ENCODE measurements around the gene ARL8A. TPM values are rescaled to one million over a fixed set of nuclear protein-coding genes. Genes with fewer than 3 reads are reported as not detected.

Gene ARL8A
- total and polyA plus RNA-seq, 4 donors, result 21.8 to 87.7 (median 49.3) TPM

- 50 to 52% methylated on average over 5 of the region's 5 CpGs for WGBS, 2 donors
- ATAC-seq (ENCODE audit: low FRiP score), result no peak
- H3K4me3 ChIP-seq (ENCODE audit: low read length in 2 of 2), result no peak overlapping the region
- no peaks in the 10 kb centered on the region for H3K27me3 ChIP-seq (ENCODE audit: control insufficient read depth in 1 of 2, insufficient read depth in 2 of 2, low read length in 1 of 2)
- DNase-seq, result no peak
- H3K4me1 ChIP-seq (ENCODE audit: control insufficient read depth in 1 of 2, insufficient read depth in 2 of 2, low read length in 2 of 2), result no peaks in the 10 kb centered on the region
- H3K36me3 ChIP-seq (ENCODE audit: control insufficient read depth in 1 of 2, insufficient read depth in 2 of 2, low read length in 1 of 2), result no peaks in the 10 kb centered on the region
- intact Hi-C loops (cut with DNase I), result loop anchor here in 1 of 2 donors (5.0 kb wide), 1 partner anchor 60 kb away; no protein-coding TSS in a partner anchor
- no peaks in the 10 kb centered on the region for H3K9me3 ChIP-seq (ENCODE audit: control insufficient read depth, low read length)
- H3K27ac ChIP-seq (ENCODE audit: low read depth in 1 of 2, low read length in 2 of 2), result no peak overlapping the region
Observed at GRCh38 chr1:202107321-202107761, 37.2 kb downstream of the ARL8A start.

GRCh38 chr1:202106340-202107254 is 37.9 kb downstream of the ARL8A start:
- Histone ChIP-seq H3K27me3 (ENCODE audit: control insufficient read depth in 1 of 2, insufficient read depth in 2 of 2, low read length in 1 of 2) (no peaks in the 10 kb centered on the region), H3K27ac (ENCODE audit: low read depth in 1 of 2, low read length in 2 of 2) (no peak overlapping the region), H3K4me1 (ENCODE audit: control insufficient read depth in 1 of 2, insufficient read depth in 2 of 2, low read length in 2 of 2) (no peaks in the 10 kb centered on the region), H3K4me3 (ENCODE audit: low read length in 2 of 2) (no peak overlapping the region), H3K9me3 (ENCODE audit: control insufficient read depth, low read length) (no peaks in the 10 kb centered on the region), H3K36me3 (ENCODE audit: control insufficient read depth in 1 of 2, insufficient read depth in 2 of 2, low read length in 1 of 2) (no peaks in the 10 kb centered on the region)
- intact Hi-C loops (cut with DNase I), result loop anchor here in 1 of 2 donors (5.0 kb wide), 1 partner anchor 59 kb away; no protein-coding TSS in a partner anchor
- no peak for DNase-seq
- peak; percentile 43 for ATAC-seq (ENCODE audit: low FRiP score)
- 84 to 85% methylated on average over 10 of the region's 10 CpGs for whole genome bisulfite sequencing, 2 donors

DNA sequence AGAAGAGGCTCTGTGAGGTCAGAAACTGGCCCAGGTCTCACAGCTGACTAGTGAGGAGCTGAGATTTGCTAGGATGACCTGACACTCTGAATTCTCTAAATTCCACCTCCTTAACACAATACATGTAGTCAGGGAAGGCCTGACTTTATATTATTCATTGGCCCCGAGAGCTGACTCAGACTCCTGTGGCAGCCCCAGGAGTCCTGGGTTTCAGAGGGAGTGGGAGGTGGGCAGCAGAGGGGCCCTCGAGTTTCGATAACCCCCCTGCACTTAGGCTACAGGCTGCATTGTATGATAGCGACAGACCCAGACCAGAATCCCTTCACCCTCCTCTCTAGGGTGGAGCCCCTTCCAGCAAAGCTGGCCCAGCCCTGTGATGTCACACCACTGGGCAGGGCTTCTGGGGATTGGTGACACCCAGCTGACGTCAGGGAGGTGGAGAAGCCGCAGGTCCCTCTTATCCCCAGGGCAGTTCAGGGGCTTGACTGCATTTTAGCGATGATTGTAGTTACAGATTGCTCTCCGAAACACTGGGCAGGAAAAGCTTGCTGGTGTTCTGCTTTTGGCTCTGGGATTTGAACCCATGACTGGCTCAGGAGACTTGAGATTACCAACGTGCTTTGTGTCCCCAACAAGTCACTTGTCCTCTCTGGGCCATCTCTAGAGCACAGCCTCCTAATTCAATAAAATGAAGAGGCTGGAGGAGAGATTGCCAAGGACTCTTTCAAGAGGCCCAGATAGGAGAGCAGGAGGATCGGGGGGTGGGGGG is 38.8 kb downstream of the ARL8A start:
- no peaks in the 10 kb centered on the region for H3K27me3 ChIP-seq (ENCODE audit: control insufficient read depth in 1 of 2, insufficient read depth in 2 of 2, low read length in 1 of 2)
- H3K4me3 ChIP-seq (ENCODE audit: low read length in 2 of 2), result no peak overlapping the region
- 75 to 79% methylated on average over 10 of the region's 10 CpGs for WGBS, 2 donors
- ATAC-seq (ENCODE audit: low FRiP score) (no peak), DNase-seq (no peak)
- intact Hi-C loops (cut with DNase I), result loop anchor here in 1 of 2 donors (5.0 kb wide), 1 partner anchor 58 kb away; no protein-coding TSS in a partner anchor
- H3K27ac ChIP-seq (ENCODE audit: low read depth in 1 of 2, low read length in 2 of 2), result no peak overlapping the region
- H3K36me3 ChIP-seq (ENCODE audit: control insufficient read depth in 1 of 2, insufficient read depth in 2 of 2, low read length in 1 of 2), result no peaks in the 10 kb centered on the region
- no peaks in the 10 kb centered on the region for H3K4me1 ChIP-seq (ENCODE audit: control insufficient read depth in 1 of 2, insufficient read depth in 2 of 2, low read length in 2 of 2)
- H3K9me3 ChIP-seq (ENCODE audit: control insufficient read depth, low read length), result no peaks in the 10 kb centered on the region

- H3K27ac ChIP-seq (ENCODE audit: low read depth in 1 of 2, low read length in 2 of 2), result no peak overlapping the region
- ATAC-seq (ENCODE audit: low FRiP score) (no peak), DNase-seq (no peak)
- no peak overlapping the region for H3K4me3 ChIP-seq (ENCODE audit: low read length in 2 of 2)
- H3K27me3 ChIP-seq (ENCODE audit: control insufficient read depth in 1 of 2, insufficient read depth in 2 of 2, low read length in 1 of 2), result no peaks in the 10 kb centered on the region
- 93 to 94% methylated on average over 10 of the region's 10 CpGs for WGBS, 2 donors
- intact Hi-C loops (cut with DNase I), result no loop called here
- H3K4me1 ChIP-seq (ENCODE audit: control insufficient read depth in 1 of 2, insufficient read depth in 2 of 2, low read length in 2 of 2), result no peaks in the 10 kb centered on the region
- H3K9me3 ChIP-seq (ENCODE audit: control insufficient read depth, low read length), result no peaks in the 10 kb centered on the region
- no peaks in the 10 kb centered on the region for H3K36me3 ChIP-seq (ENCODE audit: control insufficient read depth in 1 of 2, insufficient read depth in 2 of 2, low read length in 1 of 2)
Observed at GRCh38 chr1:202104073-202104472, 40.5 kb downstream of the ARL8A start.

GRCh38 chr1:202101184-202101583 is 43.4 kb downstream of the ARL8A start:
- H3K27me3 ChIP-seq (ENCODE audit: control insufficient read depth in 1 of 2, insufficient read depth in 2 of 2, low read length in 1 of 2), result no peaks in the 10 kb centered on the region
- no peaks in the 10 kb centered on the region for H3K36me3 ChIP-seq (ENCODE audit: control insufficient read depth in 1 of 2, insufficient read depth in 2 of 2, low read length in 1 of 2)
- DNase-seq (no peak), ATAC-seq (ENCODE audit: low FRiP score) (no peak)
- no peaks in the 10 kb centered on the region for H3K9me3 ChIP-seq (ENCODE audit: control insufficient read depth, low read length)
- WGBS, 2 donors, result 70 to 74% methylated on average over 4 of the region's 4 CpGs
- H3K27ac ChIP-seq (ENCODE audit: low read depth in 1 of 2, low read length in 2 of 2), result no peak overlapping the region
- no peak overlapping the region for H3K4me3 ChIP-seq (ENCODE audit: low read length in 2 of 2)
- intact Hi-C loops (cut with DNase I), result no loop called here
- no peaks in the 10 kb centered on the region for H3K4me1 ChIP-seq (ENCODE audit: control insufficient read depth in 1 of 2, insufficient read depth in 2 of 2, low read length in 2 of 2)

DNA sequence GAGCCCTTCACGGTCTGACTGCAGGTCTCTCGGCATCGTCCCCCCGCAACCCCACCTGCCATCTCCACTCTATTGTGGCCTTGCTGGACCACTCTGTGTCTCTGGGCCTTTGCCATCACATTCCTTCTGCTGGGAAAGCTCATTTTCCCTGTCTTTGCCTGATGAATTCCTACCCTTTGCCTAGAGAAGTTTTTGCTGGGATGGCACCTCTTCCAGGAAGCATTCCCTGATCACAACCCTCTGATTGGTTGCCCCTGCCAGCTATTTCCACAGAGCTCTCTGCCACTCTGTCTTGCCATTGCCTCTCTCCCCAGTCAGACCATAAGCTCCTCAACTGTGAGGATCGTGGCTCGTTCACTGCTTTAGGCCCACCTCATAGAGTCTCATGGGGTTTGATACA is 50.7 kb downstream of the ARL8A start:
- no peak overlapping the region for H3K4me3 ChIP-seq (ENCODE audit: low read length in 2 of 2)
- no peaks in the 10 kb centered on the region for H3K9me3 ChIP-seq (ENCODE audit: control insufficient read depth, low read length)
- 96 to 98% methylated on average over 6 of the region's 6 CpGs for WGBS, 2 donors
- H3K36me3 ChIP-seq (ENCODE audit: control insufficient read depth in 1 of 2, insufficient read depth in 2 of 2, low read length in 1 of 2), result no peaks in the 10 kb centered on the region
- no peak overlapping the region for H3K27ac ChIP-seq (ENCODE audit: low read depth in 1 of 2, low read length in 2 of 2)
- no peaks in the 10 kb centered on the region for H3K4me1 ChIP-seq (ENCODE audit: control insufficient read depth in 1 of 2, insufficient read depth in 2 of 2, low read length in 2 of 2)
- H3K27me3 ChIP-seq (ENCODE audit: control insufficient read depth in 1 of 2, insufficient read depth in 2 of 2, low read length in 1 of 2), result no peaks in the 10 kb centered on the region
- intact Hi-C loops (cut with DNase I), result no loop called here
- ATAC-seq (ENCODE audit: low FRiP score), result no peak
- no peak for DNase-seq

DNA sequence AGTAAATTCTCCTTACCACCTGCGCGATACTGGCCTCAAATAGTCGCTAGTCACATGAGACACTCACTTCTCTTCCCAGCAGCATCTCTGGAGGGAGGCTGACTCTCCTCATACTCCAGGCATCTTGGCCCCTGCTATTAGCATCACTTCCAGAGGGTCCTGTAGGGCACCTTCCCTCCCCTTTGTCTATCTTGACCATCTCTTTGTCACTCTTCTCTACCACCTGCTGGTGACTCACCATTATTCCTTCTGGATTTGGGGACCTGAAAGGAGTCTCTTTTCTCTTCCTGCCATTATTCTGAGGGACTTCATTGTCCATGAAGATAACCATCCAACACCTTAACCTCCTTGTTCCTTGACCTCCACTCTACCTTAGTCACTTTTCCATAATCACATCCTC is 53.5 kb downstream of the ARL8A start:
- no peak for ATAC-seq (ENCODE audit: low FRiP score)
- 96 to 97% methylated on average over 3 of the region's 3 CpGs for WGBS, 2 donors
- intact Hi-C loops (cut with DNase I), result no loop called here

GRCh38 chr1:202088206-202088605 is 56.3 kb downstream of the ARL8A start:
- Histone ChIP-seq H3K27ac (ENCODE audit: low read depth in 1 of 2, low read length in 2 of 2) (no peak overlapping the region), H3K36me3 (ENCODE audit: control insufficient read depth in 1 of 2, insufficient read depth in 2 of 2, low read length in 1 of 2) (no peaks in the 10 kb centered on the region), H3K4me1 (ENCODE audit: control insufficient read depth in 1 of 2, insufficient read depth in 2 of 2, low read length in 2 of 2) (no peaks in the 10 kb centered on the region), H3K9me3 (ENCODE audit: control insufficient read depth, low read length) (no peaks in the 10 kb centered on the region), H3K4me3 (ENCODE audit: low read length in 2 of 2) (no peak overlapping the region), H3K27me3 (ENCODE audit: control insufficient read depth in 1 of 2, insufficient read depth in 2 of 2, low read length in 1 of 2) (no peaks in the 10 kb centered on the region)
- ATAC-seq (ENCODE audit: low FRiP score) (no peak), DNase-seq (no peak)
- 84 to 86% methylated on average over 3 of the region's 3 CpGs for WGBS, 2 donors
- intact Hi-C loops (cut with DNase I), result no loop called here

More for the DNA sequence above, 53.5 kb downstream of the ARL8A start:
- Histone ChIP-seq H3K27ac (ENCODE audit: low read depth in 1 of 2, low read length in 2 of 2) (no peak overlapping the region), H3K9me3 (ENCODE audit: control insufficient read depth, low read length) (no peaks in the 10 kb centered on the region), H3K4me3 (ENCODE audit: low read length in 2 of 2) (no peak overlapping the region), H3K4me1 (ENCODE audit: control insufficient read depth in 1 of 2, insufficient read depth in 2 of 2, low read length in 2 of 2) (no peaks in the 10 kb centered on the region), H3K27me3 (ENCODE audit: control insufficient read depth in 1 of 2, insufficient read depth in 2 of 2, low read length in 1 of 2) (no peaks in the 10 kb centered on the region), H3K36me3 (ENCODE audit: control insufficient read depth in 1 of 2, insufficient read depth in 2 of 2, low read length in 1 of 2) (no peaks in the 10 kb centered on the region)
- no peak for DNase-seq
